Activated naive CD4-positive, alpha-beta T cell (primary cell): Measurements from ENCODE around the gene GULP1.

Experiments used
- DNase-seq, 4 experiments: peaks; one replicate each; lab custom pipeline; 2025; lab: John Stamatoyannopoulos, UW

GULP1 gene

DNA sequence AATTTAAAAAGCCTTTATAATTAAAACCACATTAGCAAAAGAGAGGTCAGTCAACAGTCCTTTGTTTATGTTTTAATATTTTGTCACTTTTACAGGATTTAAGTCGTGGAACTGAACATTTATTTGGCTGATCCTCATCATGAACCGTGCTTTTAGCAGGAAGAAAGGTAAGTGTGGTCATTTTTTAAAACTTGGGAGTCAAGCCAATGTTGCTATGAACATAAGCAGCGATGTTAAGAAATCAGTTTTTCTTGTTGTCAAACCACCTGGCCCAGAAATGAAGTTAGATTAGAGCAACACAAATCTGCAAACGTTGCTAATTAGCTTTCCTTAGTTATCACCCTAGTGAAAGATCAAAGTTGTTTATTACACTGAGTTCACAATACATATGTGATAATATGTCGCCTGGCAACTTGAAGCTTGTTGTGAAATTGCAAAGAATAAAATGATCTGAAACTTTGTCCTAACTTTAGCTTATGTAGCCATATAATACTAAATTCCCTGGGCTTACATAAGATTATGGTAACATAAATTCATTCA is 186.0 kb downstream of the GULP1 start:
- no peak for DNase-seq

DNA sequence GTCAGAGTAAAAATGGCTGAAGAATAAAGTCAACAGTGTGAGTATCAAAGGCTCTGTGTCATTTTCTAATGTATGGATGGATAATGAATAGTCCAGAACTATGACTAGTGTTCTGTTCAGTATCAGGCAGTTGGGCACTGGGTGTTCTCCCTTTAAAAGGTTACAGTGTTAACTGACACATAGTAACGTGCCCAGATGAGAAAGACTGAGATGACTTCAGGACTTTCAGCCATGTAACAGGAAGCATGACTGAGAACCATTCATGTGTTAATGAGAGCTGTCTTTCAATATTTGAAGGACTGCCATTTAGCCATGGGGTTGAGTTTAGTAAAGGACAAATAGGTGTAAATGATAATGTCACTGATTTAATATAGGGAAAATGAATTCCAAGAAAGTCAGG is 187.1 kb downstream of the GULP1 start:
- no peak for DNase-seq

DNA sequence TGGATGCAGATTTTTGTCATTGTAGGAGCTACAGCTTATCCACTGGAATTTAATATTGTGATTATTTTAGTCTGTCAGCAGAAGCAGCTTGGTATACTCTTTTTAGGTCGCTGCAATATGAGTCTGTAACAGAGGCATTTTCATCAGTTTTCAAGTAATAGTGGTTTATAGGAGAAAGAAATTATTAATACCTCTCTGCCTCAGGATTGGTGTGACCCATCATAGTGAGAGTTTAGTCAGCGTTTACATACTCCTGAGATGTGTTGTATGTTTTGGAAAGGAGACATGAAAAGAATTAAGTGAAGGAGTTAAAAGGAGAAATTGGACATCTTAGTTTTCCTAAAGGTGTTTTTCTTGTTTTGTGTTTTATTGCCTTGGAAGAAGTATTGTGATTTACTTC is 189.8 kb downstream of the GULP1 start:
- no peak for DNase-seq

DNA sequence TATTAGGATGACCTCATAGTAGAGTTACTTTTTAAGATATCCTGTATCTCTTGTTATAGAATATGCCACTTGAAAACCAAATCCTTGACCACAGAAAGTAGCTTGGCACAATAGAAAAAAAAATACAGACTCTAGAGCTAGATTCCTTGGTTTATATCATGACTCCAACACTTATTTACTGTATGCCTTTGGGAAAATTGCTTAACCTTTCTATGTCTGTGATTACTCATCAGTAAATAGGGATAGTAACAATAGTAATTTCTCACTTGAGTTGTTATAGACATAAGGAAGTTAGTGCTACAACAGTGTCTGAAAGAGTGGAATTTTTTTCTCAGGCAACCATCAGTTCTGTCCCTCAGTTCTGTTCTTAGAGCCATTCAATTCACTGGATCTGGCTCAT is 193.8 kb downstream of the GULP1 start:
- no peak for DNase-seq

DNA sequence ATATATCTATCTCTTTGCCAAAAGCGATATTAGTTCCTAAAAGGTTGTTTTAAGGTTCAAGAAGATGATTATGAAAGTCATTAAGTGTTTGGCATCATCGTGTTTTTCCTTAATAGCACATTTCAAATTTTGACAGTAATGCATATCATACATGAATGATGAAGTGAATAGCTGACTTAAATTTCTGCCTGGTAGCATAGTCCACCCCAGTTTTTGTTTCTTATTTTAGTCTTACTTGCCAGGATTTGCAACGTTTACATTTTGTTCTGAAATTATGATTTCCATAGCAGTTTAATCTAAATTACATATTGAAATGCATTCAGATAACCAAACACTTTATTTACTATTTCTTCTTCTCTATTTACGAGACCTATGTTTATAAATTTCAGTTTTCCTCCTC is 201.1 kb downstream of the GULP1 start:
- DNase-seq, result no peak

DNA sequence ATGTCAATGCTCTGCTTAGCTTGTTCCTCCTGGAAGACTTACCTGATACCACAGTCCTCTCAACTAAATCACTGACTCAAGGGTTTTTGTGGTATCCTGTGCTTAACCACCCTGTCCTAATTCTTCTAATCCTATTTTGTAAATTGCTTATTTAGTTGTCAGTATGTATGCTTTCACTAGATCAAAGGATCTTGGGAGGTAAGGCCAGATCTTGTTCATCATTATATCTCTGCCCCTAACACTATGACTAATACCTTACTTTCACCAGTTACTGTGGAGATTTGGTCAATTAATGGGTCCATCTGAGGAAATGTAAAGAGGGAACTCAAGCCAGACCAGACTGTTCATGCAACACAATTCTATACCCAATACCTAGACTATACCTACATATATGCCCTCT is 203.2 kb downstream of the GULP1 start:
- no peak for DNase-seq

DNA sequence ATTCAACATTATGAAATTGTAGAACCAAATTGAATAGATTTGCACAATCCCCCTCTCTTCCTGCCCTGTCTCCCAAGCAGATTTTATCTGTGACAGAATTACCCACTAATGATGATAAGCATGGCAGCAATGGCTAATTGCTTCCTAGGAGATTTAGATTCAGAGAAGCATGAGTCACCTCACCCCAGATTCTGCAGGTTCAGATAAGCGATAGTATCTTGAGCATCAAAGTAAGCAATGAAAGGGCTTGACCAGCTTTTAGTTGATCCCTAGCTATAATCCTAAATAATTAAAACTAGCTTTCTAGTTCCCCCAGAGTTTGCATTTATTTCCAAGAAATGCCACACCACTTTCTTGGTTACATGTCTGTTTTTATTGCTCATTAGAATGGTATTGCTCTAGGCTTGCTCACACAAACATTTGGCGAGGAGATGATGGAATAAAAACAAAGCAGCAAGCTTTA is 204.3 kb downstream of the GULP1 start:
- no peak for DNase-seq

DNA sequence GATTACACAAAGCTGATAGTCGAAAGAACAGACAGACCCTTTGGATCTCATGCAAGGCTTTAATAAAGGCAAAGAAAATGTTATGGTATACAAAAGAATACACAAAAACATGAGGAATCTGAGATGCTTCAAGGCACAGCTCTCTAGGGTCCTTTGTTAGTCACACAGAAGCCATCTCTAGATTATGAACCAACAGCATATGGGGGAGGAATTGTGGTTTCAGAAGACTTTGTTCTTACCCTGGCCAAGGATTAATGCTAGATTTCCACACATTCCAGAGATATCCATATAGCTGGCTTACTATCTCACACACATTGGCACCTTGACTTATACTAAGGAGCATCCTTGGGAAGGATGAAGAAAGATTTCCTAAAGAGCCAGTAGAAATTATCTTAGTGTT is 206.1 kb downstream of the GULP1 start:
- DNase-seq, result no peak

DNA sequence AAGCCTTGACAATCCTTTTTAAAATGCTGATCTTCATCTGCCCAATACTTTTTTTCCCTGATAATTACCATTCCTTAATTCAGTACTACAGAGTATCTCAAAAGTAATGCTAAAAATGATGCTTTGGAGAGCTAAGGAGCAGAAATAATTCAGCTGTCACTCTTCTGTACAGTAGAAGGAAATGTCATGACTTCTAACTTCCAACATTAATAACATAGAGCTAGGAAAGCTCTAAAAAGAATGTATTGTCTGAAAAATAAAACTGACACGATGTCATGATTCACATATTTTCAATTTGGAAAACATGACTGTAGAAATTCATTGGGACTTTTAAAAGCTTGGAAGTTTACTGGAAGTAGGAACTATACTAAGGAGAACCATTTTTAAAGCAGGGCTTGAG is 212.3 kb downstream of the GULP1 start:
- no peak for DNase-seq

DNA sequence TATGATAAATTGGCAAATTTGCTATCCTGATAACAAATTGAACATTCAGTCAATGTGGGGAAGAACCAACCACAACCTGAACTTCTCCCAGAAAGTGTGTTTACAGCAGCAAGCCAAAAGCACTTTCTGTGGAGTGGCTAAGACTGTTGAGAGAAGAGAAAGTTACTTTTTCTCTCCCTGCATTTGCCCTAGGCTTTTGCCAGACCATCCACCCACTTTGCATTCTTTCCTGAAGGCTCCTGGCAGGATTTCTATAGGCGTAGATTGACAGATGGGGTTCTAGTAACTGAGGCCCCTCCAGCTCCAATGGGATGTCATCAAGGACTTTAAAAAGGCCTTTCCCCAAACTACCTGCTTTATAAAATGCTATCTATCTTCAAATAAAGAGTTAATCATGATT is 215.2 kb downstream of the GULP1 start:
- DNase-seq, result no peak

DNA sequence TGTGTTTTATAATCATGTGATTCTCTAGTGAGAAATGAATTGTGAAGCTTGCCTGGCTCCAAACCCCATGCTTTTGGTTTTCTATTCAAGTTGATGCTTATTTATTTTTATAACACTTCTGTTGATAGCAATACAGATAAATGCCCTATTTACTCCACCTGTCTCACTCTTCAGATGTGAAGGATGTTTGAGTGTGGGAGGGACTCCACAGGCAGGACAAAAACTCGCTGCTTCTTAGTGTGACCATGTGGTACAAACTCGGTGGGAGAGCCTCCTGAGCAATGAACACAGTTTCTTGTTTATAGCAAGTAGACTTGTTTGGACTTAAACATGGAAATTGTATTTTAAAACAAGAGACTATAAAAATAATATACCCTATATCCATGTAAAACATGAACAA is 219.7 kb downstream of the GULP1 start:
- no peak for DNase-seq

DNA sequence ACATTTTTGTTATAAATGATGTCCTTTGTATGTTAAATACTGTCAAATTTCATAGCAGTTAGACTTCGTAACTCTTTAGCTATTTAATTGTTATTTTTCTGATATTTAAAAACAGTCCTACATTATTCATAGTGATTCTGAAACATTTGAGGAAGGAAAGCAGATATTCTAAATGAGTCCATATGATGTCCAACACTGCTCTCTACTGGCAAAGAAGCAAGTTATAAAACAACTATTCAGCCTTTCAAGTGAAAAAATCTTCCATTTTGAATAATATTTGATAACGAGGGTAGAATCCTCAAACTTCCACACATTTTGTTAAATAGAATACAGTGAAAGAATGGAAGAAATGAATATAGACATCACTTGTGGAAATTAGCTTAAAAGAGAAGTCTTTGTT is 220.8 kb downstream of the GULP1 start:
- DNase-seq, result no peak

DNA sequence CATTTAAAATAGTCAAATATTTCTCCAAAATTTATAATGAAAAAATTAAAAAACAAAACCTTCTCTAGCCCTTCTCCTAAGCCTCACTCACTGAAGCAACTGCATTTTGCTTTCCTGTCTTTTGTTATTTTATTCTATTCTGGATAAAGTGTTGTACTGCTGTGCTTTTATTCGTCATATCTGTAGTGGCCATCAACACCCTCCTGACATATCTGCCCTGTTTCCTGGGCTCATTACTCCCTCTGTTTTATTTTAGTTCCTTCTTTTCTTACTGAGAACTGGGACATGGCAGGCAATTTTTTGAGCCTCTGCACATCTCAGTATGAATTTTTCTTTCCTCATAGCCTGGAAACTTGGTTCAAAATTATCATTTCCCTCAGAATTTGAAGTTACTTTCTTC is 224.2 kb downstream of the GULP1 start:
- DNase-seq, result no peak

DNA sequence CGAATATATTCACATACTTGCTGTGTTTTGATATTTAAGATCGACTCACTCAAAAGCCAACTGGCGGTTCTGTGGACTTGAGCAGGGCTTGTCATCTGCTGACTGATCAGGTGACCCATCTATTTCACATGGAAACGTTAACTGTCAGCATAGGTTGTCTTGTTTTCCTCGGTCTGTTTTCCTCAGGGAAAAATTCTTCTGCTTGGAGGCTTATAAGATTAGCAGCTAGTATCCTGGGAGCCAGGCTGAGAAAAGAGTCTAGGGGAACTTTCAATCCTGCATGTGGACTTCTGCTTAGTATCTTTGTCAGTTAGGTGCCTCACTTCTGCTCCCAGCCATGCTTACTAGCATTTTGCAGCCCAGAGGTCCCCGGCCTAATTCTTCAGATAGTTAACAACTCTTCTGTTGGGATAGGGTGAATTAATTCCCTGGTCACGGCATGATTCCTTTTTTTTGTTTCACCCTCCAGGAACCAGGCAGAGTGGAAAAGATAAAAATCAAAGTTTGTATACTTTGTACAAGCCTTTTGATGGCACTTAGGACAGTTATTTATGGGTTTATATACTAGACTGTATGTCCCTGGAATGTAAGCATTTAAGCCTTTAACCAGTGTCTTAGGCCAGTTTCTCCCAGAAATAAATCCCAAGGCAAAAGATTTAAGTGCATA is 226.0 kb downstream of the GULP1 start:
- DNase-seq, result no peak

DNA sequence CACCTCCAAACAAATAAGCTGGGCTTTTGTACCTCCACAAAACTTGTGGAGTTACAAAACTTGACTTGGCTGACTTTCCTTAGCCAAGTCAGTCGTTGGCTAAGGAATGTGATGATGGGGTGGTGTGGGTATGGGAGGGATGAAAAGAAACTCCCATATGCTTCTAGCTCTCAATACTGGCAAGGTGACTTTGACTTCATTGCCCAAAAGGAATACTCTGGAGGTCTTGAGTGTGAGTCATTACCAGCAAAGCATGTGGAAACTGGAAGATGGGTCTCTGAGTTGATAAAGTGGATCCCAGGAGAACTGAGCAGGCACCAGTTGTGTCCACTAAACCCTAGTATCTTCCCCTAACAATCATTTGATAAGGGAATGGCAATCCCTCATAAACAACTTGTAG is 226.7 kb downstream of the GULP1 start:
- DNase-seq, result no peak

DNA sequence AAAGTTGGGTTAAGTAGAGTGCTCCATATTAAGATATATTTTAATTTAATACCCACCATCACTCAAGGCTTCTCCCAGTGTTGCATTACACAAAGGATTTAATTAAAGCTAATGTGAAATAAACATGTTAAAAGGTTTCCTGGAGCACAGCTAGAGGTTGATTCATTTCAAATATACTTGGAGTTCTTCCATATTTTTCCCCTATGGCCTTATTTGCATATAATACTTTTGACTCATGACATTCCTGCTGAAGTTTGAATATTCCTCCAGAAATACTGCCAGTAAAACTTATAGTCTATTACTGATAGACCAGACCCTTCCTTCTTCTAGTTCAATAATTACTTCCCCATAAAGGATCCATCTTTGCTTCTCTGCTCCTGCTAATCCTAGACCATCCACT is 227.5 kb downstream of the GULP1 start:
- DNase-seq, result no peak

DNA sequence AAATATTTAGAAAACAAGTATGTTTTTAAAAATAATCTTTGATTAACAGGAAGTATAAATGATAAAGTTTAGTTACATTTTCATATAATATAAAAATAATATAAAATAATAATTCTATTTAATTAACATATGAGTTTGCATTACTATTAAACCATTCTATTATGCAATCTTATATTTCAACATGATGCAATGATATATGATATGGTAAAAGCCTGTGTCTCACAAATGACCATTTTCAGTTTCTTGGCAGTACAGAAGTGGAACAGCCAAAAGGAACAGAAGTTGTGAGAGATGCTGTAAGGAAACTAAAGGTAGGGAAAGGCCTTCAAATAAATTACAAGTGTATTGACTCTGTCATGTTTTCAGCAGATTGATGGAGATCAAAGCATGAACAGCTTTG is 230.8 kb downstream of the GULP1 start:
- DNase-seq, result no peak

DNA sequence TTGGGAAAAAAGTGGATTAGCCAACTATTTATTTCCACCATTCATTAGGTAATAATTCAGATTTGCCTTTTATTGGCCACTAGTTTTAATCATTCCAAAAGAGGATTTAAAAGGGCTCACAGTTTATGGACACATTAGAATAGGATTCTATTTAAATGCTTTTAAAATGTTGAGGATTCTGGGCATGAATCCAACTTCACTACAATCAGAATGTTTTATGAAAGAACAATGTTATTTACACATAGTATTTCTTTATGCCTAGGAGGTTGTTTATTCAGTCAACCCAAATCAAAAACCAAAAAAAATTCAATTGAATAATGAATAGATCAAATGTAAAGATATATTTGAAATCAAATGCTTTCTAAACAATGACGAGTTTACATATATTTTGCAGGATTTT is 232.2 kb downstream of the GULP1 start:
- no peak for DNase-seq

DNA sequence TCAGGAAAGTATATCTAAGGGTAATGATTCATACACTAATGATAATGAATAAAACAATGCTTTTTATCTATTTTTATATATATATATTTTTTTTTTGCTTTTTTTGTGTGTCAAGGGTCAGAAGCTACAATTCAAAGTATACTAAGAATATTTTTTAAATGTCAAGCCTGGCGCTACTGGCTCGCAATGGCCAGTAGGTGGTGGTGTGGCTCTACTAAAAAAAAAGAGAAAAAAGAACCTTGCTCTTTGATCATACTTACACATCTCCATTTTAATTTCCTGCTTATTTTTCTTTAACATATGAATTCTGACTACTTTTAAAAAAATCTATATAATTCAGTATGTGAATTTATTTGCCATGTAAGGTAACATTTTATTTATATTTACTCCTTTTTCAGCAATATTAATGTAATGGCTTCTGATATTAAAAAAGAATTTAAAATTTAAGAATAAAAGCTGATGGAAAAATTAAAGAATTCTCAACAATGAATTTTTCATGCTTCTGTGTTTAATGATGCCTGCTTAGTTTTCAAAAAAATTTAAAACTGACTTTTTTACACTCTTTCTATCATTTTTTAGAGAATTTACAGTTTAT is 232.9 kb downstream of the GULP1 start:
- DNase-seq, result no peak

DNA sequence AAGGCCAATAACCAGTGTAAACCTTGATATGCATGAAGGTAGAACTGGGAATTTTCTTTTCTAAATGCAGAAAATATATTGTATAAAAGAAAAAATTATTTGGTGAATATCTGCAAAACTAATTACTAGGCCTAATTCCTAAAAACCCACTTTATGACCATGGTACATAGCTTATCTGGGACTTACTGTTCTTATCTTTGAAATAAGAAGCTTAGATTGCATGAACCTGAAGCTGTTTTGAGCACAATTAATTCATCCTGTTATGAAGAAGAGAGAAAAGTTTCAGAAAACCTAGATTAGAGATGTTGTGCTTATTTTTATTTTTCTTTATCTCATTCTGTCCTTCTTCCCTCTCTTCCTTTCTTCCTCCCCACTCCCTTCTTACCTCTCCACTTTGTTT is 235.0 kb downstream of the GULP1 start:
- DNase-seq, result no peak

DNA sequence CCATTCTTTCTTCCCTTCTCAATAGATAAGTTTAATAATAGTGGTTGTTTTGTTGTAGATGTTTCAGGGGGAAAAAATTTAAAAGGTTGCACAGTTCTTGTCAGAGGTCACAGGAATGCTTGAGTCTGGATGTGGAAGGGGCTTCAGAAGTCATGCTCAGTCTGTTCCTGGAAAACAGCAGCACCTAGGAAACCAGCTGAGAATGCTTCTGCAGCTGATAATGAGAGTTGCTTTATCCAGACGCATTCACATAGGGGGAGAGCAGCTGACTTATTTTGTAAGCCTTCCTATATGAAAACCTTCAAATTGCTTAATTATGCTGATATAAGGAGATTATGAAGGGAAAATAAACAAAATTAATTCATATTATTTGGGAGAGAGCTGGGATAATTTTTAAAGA is 235.5 kb downstream of the GULP1 start:
- DNase-seq, result no peak

DNA sequence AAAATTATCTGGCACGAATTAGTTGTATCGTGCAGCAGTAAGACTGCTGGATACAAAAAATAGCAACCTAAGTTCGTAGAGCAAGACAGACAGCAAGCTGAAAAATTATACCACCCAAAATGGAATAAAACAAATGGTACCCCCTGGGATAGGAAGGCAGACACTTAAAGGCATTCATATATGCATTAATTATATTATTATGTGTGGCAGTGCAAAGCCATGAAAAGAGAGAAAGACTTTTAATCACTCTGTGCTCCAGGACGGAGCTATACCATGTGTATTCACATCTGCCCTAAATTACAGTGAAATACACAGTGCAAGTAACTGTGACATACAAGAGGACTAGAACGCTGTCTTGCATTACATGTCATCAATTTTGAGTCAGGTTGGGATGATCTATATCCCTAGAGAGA is 235.9 kb downstream of the GULP1 start:
- DNase-seq, result no peak

DNA sequence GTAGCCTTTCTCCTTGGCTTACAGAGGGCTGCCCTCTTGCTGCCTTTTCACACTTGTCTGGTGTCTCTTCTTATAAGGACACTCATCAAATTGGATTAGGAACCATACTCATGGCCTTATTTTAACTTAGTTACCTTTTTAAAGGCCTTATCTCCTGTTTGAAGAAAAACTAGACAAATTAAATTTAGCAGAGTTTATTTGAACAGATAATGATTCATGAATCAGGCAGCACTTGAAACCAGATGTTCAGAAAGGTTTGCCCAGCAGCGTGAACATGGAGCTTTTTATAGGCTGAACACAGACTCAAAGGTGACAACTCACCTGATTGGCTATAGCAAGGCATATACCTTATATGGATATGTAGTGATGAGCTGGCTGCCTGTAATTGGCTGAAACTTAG is 238.0 kb downstream of the GULP1 start:
- DNase-seq, result no peak

DNA sequence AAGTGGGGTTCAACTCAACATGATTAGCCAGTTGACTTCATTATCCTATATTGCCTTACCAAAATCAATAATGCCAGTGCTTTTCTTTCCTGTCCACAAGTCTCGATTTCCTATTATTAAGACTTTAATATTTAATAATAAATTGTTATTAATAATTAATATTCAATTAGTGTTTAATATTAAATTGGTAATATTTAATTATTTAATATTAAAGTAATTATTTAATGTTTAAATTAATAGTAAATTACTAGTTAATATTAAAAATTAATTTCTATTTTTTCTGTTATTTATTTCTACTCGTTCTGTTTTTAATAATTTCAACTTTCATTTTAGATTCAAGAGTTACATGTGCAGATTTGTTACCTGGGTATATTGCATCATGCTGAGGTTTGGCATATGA is 243.2 kb downstream of the GULP1 start:
- no peak for DNase-seq
